GM19193 (cell line): ENCODE measurements around the gene GIPC3.

ENCODE experiments used
- POLR2A ChIP-seq: IDR thresholded peaks from 4 replicates; pipeline ENCODE4 v1.6.1; 2011; ENCODE audit not compliant: insufficient read depth, insufficient read length; ENCODE audit errors: extremely low read depth

The GIPC3 gene

DNA sequence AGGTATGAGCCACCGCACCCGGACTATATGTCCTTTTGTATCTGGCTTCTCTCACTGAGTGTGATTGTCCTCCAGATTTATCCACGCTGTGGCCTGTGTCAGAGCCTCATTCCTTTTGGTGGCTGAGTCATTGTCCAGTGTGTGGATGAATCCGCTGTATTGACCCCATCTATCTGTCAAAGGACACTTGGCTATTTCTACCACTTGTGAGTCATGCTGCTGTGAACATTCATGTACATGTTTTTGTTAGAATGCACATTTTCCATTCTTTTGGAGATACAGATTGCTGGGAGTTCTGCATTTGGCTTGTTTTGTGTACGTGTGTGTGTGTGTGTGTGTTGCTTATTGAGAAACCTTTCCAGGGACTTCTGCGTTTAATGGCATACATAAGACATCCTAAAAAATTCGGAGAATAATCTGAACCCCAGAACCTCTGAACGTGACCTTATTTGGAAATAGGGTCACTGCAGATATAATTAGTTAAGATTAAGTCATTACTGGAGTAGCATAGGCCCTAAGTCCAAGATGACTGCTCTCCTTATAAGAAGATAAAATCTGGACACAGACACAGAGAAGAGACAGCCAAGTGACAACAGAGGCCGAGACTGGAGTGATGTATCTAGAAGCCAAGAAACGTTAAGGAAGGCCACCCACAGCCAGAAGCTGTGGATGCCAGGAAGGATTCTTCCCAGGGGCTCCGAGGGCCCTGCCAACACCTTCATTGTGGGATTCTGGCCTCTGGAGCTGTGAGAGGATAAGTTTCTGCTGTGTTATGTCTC, 4.9 kb upstream of the GIPC3 start:
- no peak for TF ChIP-seq POLR2A

DNA sequence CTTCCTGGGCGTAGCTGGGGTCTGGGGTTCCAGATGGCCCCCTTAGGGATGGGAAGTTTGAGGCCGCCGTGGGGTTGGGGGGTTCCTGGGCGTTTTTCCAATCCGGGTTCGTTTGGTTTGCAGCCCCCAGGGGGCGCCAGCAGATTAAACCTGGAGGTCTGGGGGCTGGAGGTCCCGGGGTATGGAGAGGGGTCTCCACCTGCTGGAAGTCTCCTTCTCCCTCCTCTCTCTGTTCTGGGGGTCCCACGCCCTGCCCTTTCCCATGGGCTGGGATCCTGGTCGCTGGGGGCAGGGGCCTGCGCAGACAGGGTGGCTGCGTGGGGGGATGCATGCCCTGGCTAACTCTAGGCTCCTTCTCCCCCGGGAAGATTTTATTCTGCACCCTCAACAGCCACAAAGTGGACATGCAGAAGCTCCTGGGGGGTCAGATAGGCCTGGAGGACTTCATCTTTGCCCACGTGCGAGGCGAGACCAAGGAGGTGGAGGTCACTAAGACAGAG, 899 bp downstream of the GIPC3 start:
- no peak for TF ChIP-seq POLR2A

DNA sequence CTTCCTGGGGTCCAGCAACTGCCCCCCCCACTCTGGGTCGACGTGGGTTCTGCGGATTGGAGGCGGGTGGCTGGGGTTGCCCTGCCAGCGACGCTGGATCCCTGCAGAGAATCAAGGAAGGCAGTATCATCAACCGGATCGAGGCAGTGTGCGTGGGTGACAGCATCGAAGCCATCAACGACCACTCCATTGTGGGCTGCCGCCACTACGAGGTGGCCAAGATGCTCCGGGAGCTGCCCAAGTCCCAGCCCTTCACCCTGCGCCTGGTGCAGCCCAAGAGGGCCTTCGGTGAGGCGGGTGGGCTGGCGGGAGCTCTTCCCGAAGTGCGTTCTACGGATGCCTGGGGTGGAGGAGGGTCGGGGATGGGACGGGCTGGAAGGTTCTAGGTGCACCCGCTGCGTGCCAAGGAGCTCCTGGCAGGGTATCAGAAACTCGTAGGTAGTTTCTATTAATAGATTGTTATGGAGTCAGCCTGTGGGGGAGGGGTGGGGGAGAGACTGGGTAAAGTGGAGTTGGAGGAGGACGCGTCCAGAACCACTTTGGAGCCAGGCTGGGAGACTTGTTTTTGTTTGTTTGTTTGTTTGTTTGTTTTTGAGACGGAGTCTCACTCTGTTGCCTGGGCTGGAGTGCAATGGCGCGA, 1.5 kb downstream of the GIPC3 start:
- TF ChIP-seq POLR2A = no peak

DNA sequence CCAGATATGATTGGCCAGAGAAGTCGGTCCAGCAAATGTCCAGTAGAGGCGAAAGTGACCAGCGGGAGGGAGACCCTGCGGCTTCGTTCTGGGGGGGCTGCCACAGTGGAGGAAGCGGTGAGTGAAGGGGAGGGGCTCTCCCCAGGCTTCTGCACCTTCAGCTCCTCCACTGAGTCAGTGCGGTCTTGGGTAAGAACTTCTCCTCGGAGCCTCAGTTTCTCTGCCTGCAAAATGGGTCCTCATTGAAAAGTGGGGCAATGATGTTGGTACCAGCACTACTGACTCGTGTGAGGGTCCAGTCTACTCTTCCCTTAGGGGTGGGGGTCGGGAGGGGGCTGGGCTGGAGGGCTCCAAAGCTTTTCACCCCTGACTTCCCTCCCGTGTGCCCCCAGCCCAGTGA, 4.2 kb downstream of the GIPC3 start:
- TF ChIP-seq POLR2A = no peak

DNA sequence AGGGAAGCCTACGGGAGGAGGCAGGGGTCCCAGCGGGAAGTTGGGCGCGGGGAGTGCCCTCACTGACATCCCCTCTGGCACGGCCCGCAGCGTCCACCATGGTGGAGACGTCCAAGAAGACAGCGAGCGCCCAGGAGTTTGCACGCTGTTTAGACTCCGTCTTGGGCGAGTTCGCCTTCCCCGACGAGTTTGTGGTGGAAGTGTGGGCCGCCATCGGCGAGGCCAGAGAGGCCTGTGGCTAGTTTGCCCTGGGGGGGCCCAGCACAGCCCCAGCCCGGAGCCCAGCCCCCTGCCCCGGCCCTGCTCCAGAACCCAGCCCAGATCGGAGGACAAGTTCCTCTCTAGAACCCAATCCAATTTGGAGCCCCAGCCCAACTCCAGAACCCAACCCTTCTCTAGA, 4.7 kb downstream of the GIPC3 start:
- no peak for TF ChIP-seq POLR2A

DNA sequence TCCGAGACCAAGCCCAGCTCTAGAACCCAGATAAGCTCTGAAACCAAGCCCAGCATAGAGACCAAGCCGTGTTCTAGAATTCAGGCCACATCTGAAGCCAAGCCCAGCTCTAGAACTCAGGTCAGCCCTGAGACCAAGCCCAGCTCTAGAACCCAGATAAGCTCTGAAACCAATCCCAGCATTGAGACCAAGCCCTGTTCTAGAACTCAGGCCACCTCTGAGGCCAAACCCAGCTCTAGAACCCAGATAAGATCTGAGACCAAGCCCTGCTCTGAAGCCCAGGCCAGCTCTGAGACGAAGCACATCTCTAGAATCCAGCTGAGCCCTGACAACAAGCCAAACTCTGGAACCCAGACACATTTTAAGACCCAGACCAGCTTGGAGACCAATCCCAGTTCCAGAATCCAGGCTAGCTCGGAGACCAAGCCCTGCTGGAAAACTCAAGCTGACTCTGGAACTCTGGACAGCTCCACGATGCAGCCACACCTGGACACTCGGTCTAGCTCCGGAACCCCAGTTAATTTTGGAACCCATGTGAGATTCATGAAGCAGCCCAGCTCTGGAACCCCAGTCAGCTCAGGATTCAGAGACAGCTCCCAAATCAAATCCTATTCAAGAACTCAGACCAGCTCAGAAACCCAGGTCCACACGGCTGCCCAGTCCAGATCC, 5.8 kb downstream of the GIPC3 start:
- TF ChIP-seq POLR2A = no peak

DNA sequence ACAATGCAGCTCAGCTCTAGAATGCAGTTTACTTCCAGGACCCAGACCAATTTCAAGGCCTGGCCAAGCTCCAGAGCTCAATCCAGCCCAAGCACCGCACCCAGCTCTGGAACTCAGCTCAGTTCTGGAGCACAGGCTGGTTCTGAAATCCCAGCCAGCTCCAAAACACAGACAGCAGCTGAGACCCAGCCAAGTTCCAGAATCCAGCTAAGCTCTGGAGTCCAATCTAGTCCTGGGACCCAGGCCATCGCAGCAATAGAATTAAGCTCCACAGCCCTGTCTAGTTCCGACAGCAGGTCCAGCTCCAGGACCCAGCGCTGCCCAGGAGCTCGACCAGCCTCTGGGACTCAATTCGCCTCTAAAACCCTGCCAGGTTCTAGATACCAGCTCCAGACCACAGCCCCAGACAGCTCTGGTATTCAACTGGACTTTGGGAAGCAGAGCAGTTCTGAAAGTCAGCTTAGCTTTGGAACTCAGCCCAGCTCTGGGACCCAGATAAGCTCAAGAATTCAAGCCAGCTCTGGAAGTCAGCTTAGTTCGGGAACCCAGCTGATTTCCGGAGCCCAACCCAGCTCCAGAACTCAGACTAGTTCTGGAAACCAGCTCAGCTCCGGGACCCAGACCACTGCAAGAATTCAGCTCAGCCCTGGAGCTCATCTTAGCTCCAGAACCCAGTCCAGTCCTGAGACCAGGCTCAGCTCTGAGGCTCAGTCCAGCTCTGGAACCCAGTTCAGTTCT, 6.8 kb downstream of the GIPC3 start:
- no peak for TF ChIP-seq POLR2A

DNA sequence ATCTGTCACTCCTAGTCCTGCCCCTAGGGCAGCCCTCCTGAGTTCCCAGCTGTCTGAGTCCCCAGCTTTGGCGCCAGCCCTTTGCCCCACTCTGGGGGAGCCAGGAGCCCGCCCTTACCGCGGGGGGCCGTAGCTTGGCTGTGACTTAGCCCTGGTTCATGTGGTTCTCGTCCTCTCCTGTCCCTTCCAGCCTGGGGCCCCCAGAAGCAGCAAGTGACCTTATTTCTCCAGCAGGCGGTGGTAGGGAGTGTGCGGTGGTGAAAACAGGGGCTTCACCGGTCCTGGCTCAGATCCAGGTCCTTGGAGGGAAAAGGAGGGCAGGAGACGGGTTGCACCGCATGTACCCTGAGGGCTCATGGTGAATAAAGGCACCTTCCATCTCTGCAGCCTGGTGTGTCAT, 7.9 kb downstream of the GIPC3 start:
- no peak for TF ChIP-seq POLR2A

DNA sequence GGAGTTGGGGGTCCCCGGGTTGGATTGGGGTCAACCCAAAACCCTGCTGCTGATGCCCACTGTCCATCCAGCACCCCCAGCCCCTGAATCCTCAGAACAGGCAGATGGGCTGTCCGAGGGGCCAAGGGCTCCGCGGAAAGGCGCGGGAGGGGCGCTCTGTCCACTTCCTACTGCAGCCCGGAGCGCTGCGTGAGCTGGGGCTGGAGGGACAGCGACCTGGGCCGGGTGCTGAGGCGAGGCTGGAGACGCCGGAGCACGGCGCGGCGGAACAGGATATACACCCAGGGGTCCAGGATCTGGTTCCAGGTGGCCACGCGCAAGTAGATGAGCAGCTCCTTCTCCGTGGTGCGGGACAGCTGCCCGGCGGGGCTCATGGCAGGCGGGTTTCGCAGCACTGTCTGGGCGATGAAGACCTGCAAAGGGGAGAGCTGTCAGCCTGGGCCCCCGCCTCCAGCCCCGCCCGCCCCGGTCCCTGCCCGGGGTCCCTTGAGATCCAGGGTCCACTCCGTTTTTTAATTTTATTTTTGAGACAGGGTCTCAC, 10.3 kb downstream of the GIPC3 start:
- TF ChIP-seq POLR2A = no peak

DNA sequence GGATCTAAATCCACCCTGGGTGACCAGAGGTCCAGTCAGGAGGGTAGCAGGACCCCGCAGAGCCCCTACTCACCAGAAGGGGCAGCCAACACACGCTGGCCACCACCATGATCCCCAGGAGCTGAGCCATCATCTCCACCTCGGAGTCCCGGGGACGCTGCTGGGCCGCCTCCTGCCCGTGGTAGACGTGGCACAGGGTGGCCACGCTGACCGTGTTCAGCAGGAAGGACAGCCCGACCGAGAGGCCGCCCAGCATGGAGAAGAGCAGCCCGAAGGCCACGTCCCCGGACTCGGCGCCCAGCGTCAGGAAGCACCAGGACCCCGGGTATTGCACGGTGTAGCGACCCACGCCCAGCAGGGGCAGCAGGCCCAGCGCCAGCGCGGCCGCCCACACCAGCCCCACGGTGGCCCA, 14.5 kb downstream of the GIPC3 start:
- TF ChIP-seq POLR2A = no peak

DNA sequence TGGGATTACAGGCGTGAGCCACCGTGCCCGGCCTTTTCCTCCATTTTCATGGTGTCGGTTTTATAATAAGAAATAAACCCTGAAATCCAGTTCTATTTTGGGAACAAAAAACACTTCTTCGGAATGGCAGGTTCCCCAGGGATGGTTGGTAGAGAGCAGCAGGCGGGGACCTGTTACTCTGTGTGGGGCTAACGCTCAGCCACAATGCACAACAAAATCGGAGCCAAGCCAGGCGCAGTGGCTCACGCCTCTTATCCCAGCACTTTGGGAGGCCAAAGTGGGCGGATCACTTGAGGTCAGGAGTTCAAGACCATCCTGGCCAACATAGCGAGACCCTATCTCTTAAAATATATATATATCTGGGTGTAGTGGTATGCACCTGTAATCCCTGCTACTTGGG, 15.7 kb downstream of the GIPC3 start:
- TF ChIP-seq POLR2A = no peak

DNA sequence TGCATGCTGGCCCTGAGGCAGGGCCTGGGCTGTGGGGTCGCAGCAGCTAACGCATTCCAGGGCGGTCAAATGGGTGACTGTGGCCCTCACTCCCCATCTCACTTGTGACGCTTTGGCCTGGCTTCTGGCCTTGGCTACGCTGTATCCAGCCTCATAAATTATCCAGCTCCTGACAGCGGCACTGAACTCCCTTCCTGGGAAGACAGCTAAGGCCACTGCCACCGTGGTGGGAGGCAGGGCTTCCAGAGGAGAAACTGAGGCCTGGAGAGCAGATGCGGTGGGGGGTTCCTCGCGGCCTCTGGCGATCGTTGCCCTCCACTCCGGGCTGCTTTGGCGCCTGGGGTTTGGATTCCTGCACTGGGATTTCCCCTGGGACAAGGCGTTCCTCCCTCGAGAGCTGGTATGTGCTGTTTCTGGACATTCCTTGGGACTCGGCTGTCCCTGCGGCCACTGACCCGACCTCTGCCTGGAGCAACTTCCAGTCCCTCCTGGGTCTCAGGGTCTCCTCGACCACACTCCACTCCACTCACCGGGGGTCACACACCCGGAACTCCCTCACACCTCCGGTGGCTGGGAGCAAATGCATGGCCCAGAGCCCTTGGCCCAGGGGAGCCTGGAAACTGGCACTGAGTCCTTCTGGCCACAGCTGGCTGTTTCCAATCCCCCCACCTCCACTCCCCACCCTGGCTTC, 18.0 kb downstream of the GIPC3 start:
- TF ChIP-seq POLR2A = no peak

DNA sequence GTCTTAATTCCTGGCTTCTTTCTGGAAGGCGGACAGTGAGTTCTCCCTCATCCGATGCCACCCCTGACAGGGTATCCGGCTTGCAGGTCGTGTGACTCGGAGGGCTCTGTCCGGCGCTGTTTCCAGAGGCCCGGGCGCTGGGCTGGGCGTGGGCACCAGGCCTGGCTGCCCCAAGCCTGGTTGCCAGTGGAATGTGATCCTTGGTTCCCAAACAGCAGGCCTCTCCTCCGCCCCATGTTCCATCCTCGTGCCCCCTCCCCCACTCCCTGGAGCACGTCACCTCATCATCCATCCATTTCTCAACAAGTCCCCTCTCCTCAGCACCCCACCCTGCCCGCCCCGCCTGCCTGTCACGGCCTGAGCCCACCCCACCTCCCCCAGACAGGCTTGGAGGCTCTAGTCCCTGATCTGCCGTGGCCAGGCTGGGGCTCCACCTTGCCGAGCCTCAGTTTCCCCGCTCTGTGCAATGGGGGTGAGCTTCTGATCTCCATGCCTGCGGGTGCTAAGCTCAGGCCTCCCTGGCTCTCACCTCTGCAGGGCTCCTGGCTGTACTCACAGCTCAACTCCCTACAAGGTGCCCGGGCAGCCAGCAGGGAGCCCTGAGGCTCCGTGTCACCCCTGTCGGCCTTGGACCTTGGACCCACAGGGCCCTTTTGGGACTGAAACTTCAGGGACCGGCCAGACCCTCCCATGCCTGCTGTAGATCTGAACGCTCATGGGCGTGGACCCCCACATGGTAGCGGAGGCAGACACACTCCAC, 19.1 kb downstream of the GIPC3 start:
- TF ChIP-seq POLR2A = no peak

DNA sequence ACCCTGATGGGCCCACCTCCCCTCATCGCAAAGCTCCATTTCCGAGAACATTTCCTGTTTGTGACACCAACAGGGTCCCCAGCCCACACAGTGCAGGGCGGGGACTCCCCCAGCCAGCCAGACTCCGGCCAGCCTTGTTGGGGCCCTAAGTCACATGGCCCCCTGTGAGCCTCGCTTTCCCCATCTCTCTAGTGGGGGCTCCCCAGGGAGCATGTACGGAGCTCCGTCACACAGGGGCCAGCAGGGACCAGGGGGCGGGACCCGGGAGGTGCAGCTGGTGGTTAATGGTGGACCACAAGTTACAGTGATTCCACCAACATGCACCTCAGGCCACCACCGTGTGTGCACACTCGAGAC, 19.7 kb downstream of the GIPC3 start:
- TF ChIP-seq POLR2A = no peak
